SU-DHL-6 (cell line): ENCODE measurements around the gene GRK6.

Source experiments
- CTCF ChIP-seq: fragments of 200-600 bp; sonication (generic); IDR thresholded peaks from one replicate; pipeline ENCODE4 v1.5.1; 2017; ENCODE audit warnings: antibody characterized with exemption, mild to moderate bottlenecking, low read length, moderate library complexity; ENCODE audit not compliant: insufficient read depth, poor library complexity, severe bottlenecking
- EZH2phosphoT487 ChIP-seq: fragments of 200-600 bp; sonication (generic), shearing (Covaris generic); conservative IDR thresholded peaks from 2 replicates; pipeline ENCODE4 v1.6.1; 2018; ENCODE audit warnings: mild to moderate bottlenecking, antibody characterized with exemption, low read length, moderate library complexity, mixed read lengths

GRCh38 chr5:177392765-177393164, 33.7 kb upstream of the GRK6 start:
- TF ChIP-seq EZH2phosphoT487 (no peak), CTCF (no peak)
